ACHN (cell line): ENCODE measurements around the gene TFEC.
"Not testable (repeated sequence)": the region's sequence is repeated elsewhere in the genome, so short reads cannot be mapped to it uniquely, and the experiment has no call there.

Experiments used
- DNase-seq: peaks from one replicate; pipeline ENCODE4 v3.0.0-alpha.2; 2015
- in situ Hi-C: cut with HindIII; loops from 2 replicates; pipeline ENCODE4 v1.10.0; 2017; ENCODE audit warnings: low sequenced_read_pairs, low pct_ligation_motif_present, low pct_unique_long_range_greater_than_20kb

Gene TFEC

DNA sequence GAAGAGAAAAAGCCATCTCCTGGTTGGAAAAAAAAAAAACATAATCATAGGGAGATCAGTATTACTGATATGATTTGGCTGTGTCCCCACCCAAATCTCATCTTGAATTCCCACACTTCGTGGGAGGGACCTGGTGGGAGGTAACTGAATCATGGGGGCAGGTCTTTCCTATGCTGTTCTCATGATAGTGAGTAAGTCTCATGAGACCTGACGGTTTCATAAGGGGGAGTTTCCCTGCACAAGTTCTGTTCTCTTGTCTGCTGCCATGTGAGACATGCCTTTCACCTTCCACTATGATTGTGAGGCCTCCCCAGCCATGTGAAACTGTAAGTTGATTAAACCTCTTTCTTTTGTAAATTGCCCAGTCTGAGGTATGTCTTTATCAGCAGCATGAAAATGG, 25.8 kb downstream of the TFEC start:
- DNase-seq = not testable (repeated sequence)

DNA sequence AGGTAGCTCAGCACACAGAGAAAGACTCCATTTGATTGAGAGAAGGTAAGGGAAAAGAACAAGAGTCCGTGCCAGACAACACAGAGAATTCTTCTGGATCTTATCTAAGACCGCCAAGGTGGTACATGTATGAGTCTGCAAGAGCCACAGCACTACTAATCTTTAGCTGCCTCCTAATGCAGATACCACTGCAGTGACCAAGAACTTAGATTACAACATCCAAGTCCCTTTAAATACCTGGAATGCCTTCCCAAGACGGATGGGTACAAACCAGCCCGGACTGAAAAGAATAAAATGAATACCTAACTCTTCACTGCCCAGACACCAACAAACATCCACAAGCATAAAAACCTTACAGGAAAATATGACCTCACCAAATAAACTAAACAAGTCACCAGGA, 33.3 kb downstream of the TFEC start:
- DNase-seq = no peak
- in situ Hi-C loops = no loop called here

More for the DNA sequence above, 25.8 kb downstream of the TFEC start:
- in situ Hi-C loops = not testable (repeated sequence)

DNA sequence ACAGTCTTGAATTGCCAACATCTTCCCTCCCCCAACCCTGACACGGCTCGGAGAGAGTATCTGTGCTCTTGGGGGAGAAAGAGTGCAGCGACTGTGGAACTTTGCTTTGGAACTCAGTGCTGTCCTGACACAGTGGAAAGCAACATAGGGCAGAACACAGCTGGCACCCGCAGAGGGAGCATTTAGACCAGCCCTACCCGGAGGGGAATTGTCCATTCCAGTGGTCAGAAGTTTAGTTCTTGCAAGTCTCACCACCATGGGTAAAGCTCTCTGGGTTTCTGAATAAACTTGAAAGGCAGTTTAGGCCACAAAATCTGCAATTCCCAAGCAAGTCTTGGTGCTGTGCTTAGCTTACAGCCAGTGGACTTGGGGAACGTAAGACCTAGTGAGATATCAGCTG, 34.9 kb downstream of the TFEC start:
- no peak for DNase-seq
- in situ Hi-C loops = no loop called here

DNA sequence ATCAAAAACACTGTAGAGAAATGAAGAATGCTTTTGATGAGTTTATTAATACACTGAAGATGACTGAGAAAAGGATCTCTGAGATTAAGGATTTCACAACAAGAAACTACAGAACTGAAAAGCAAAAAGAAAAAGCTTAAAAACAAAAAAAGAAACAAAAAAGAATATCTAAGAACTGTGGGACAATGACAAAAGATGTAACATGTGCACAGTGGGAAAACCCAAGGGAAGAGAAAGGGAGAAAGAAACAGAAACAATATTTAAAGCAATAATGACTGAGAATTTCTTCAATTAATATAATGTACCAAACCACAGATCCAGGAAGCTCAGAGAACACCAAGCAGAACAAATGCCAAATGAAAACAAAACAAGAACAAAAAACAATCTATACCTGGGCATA, 42.2 kb downstream of the TFEC start:
- in situ Hi-C loops = no loop called here
- no peak for DNase-seq

DNA sequence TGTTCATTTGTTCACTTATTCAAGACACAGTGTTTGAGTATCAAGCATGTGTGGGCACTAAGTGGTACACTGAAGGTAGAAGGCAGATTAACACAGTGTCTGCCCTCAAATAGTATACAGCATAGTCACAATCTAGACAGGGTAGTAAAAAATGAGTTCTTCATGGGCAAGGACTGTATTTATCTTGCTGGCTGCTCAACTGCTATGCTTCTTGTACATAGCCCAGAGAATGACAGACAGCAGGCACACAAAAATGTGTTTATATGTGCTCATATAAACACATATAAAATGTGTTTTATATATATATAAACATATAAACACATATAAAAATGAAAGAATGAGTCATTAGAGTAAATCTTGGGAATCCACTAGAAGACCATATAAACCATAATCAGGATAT, 43.1 kb downstream of the TFEC start:
- in situ Hi-C loops = no loop called here
- no peak for DNase-seq

DNA sequence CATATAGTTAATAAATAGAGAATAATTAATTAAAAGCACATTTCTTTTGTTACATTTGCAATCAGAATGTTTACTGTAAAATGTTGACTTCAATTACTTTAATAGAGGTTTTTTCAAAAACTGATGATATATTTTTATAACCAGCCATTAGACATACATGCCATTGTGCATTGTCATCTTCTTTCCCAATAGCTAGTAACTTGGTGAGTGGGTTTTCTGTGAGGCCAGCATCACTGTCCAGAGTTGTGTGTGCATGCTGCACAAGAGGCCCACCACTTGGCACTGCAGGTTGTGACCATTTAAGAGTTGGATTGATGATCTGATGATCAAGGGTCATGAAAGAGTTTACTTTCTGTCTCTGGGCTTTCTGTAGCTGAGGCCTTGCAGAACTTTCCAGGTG, 46.5 kb downstream of the TFEC start:
- DNase-seq = no peak
- in situ Hi-C loops = no loop called here

DNA sequence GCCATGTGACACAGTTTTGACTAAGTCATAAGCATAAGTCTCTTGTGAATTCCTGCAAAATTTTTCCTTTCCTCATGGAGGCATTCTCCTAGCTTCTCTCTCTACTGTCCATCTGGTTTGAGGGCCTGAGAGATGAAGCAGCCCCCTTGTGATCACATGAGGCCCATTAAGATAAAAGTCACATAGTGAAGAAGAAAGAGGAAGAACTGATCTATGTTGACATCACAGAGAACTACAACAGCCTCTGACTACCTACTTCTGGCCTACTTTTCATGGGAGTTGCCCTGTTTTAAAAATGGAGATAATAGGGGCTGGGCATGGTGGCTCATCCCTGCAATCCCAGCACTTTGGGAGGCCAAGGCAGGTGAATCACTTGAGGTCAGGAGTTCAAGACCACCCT, 50.4 kb downstream of the TFEC start:
- DNase-seq = no peak
- in situ Hi-C loops = no loop called here

DNA sequence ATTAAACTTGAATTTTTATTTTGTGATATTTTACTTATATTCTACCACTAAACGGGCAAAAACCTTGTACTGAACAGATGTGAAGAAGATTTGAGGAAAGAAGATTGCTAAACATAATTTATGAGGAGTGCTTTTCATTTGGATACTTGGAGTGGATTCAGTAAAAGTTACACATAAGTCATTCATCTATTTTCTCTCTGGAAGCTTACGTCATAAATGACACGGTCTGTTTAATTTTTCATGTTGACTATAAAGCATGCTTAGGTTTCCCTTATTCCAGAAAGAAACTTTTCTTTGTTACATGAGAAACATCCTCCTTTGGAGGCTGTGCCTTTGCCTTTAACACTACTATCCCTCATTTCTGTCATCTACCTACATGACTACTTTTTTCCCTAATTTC, 53.9 kb downstream of the TFEC start:
- DNase-seq = no peak
- in situ Hi-C loops = no loop called here

DNA sequence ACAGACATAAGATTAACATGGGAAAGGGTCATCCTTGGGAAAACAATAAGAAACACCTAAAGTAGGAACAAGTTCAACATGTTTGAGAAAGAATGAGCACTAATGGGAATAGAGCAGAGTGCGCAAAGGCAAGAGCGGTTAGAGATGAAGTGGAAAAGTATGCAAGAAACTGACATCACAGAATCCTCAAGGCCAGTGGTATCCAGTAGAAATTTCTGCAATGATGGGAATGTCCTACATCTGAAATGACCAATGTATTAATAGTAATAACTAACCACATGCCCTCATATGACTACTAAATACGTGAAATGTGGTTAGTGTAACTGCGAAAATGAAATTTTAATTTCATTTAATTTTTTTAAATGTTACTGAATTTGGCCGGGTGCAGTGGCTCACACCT, 54.8 kb downstream of the TFEC start:
- no peak for DNase-seq
- in situ Hi-C loops = no loop called here

DNA sequence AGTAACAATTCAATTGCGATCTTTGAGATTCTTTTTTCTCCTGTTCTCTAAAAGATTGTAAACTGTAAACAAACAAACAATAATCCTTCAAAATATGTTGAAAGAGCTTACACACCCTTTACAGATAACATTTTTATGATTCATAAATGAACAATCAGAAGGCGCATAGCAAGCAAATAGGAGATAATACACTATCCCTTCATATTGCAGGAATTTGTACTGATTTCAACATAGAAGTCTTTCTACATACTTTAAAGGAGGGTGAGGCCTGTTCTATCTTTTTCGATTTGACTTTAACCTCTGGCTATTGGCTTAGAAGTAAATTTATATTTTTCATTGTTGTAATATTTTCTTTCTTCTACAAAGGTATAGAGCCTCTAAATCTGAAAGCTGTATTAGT, 57.2 kb downstream of the TFEC start:
- DNase-seq = no peak
- in situ Hi-C loops = no loop called here

DNA sequence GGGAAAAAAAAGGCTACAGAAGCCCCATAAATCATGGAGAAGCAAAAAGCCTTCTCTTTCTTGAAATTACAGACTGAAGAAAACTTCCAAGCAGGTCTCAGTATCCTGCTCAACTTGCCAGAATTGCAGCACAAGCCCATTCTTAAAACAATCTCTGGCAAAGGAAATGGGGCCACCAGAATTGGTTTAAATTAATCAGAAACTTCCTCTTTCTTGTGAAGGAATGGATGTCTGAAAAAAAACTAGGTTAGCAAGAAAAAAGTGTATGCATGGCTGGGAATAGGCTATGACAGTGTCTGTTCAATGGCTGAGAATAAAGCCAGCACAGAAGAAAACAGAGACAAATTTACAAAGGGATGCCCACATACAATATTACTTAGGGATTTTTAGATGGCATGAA, 59.1 kb downstream of the TFEC start:
- in situ Hi-C loops = no loop called here
- no peak for DNase-seq

DNA sequence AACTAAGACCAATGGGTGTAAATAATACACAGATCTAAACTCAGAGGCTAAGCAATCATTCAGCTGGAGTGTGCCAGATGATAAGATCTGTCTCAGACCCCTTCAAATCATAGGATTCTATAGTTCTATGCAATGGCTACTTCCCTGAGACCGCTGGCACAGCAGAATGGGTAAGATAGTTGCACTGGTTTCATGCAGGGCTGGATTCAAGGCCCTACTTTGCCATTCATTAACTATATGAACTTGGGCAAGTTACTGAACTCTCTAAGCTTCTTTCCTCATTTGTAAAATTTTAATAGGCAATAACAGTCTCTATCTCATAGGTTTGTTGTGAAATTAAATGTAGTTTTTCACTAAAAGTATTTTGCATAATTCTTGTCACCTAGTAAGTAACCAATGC, 62.0 kb downstream of the TFEC start:
- DNase-seq = no peak
- in situ Hi-C loops = no loop called here

DNA sequence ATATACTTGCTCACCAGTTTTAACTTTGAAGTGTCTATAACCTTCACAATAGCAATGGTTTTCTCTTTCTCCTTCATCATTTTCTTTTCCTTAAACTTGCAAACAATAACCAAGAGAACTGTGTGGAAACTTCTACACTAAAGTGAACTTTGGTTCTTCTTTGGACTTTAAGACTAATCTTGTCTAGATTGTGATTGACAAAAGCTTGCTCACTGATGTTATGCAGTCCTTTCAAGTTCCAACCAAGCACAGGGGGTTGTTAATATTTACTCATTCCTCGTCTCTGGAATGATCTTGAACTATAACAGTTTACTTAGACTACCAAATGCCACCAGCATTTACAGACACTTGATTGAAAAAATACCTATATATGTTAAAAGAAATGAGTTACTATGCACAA, 62.4 kb downstream of the TFEC start:
- in situ Hi-C loops = no loop called here
- DNase-seq = no peak

DNA sequence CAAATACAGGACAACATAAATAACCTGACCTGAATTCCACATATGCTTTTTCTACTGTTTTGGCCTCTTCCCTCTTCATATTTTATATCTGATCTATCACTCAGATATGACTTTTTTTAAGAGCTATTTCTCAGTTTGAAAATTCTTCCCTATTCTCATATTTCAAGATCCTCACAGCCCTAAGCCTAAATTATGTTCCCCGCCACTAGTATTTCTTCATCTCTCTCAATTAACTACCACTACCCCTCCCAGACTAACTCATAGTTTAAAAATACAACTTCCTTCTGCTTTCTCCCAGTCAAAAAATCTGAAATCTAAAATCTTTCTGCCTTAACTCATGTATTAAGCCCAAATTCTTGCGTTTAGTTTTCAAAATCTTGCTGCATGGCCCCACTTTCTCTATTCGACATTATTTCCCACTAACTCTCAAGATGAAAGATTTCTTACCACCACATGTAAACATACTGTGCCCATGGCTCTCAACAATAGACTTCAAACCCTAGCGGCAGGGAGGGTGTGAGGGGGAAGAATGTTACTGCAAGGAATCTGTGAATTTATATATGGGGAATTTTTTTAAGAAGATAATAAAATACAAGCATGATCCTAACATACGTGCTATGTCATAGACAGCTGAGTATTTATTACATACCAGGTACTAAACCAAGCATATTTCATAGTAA, 64.6 kb downstream of the TFEC start:
- in situ Hi-C loops = no loop called here
- no peak for DNase-seq

DNA sequence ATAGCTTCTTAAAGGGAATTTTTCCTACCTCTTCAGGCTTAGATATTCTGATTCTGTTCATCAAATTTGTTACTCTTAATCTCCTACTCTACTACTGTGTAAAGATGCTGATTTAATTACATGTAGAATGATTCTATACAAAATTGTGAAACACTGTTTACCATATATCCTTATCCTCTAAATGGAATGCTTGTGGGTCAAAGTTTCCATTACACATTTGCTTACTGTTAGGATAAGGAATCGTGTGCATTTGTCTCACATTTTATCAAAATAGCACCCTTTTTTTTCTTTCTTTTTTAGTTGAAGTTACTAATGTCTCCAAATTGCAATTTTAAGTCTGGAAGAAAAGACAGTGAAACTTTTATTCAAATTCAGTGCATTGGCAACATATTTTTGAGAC, 65.3 kb downstream of the TFEC start:
- in situ Hi-C loops = no loop called here
- no peak for DNase-seq

DNA sequence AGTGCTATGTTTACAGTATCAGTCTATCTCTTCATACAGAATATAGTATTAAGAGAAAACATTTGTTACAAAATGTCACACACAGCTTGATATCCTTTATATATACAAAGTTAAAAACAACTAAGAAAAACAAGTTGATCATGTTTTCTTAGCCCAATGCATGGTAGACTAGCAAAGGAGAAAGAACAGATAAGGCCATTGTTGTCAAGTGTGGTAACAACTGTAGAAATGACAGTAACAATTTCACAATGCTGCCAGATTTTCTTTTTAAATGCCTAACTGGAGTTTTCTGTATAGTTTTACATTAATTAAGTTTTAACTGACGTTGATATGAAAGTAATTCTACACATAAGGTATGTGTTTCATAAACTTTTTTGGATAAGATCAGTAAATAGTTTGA, 65.8 kb downstream of the TFEC start:
- no peak for DNase-seq
- in situ Hi-C loops = no loop called here

DNA sequence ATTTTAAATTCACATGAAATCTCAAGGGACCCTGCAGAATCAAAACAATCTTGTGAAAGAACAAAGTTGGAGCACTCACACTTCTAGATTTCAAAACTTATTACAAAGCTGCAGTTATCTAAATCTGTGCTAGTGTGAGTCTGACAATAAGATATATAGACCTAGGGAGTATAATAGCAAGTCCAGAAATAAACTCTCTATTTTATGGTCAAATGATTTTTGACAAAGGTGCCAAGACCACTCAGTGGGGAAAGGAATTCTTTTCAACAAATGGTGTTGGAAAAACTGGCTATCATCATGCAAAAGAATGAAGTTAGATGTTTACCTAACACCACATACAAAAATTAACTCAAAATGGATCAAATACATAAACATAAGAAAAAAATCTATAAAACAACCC, 68.2 kb downstream of the TFEC start:
- DNase-seq = no peak
- in situ Hi-C loops = no loop called here

DNA sequence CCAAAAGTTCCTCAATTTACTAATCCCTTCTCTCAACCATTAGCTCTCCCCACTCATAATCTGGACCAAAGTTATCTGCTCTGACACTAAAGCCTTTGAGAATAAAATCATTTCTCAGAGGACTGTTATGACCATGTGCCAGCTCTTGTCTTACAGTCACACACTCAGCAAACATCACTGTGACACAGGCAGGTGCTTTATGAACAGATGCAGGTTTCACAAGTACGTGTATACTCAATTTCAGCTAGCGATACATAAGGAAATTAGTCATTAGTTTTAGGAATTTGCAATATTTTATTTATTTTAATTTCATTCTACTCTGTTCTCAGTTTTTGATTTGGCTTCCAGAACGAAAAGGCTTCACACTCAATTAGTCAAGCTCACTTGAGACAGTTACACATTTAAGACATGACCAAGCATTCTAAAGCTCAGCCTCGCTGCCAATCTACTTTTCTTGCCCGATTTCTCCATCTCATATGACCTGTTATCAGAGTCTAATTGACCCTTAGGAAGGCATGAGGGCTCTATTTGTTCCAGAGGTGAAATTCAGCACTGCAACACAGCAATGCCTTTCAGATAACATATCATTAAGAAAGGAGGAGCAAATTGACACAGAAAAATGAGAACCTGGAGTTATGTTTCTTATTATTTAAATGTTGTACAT, 76.8 kb downstream of the TFEC start:
- DNase-seq = no peak

DNA sequence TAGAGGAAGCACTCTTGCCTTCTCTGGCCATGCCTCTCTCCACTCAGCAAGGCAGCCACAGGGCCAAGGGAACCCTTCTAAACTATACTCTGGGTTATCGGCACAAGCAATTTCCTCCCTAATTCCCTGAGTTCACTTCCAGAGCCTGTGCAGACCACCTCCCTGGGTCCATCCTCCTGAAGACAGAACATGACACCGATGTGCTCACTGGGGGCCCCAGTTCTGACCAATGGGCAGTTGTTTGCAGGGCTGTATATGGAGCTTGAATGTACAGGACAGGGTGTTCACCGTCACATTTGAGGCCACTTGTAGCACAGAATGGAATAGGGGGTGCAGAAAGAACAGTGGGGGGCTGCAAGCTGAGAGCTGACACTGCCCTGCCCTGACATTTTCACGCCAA, 77.7 kb downstream of the TFEC start:
- in situ Hi-C loops = no loop called here
- no peak for DNase-seq

More for the DNA sequence above, 76.8 kb downstream of the TFEC start:
- in situ Hi-C loops = no loop called here

DNA sequence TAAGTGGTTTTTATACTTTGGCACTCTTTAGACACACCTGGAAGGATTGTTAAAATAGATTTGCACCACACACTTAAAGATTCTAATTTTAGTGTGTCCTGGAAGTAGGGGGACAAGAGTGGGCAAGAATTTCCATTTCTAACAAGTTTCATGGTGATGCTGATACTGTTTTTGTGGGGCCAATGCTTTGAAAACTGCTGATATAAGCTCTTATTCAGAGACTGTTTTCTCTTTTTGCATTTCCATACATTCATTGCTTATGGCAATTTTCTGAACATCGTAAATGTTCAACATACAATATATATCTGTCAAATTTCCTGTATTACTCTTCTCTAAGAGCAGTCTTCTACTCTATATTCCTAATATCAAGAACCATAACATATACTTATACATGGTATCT, 79.0 kb downstream of the TFEC start:
- DNase-seq = no peak
- in situ Hi-C loops = no loop called here
